Nephron progenitor cell (in vitro differentiated cells): Measurements from ENCODE around the gene ABCA9.

Experiments used
- DNase-seq: peaks from one replicate; pipeline ENCODE4 v3.0.0; 2021
- H3K27ac Mint-ChIP-seq: 2 replicates; pipeline ENCODE4 v1.8.0; 2021; ENCODE audit warnings: mild to moderate bottlenecking, moderate library complexity, mixed read lengths
- H3K27me3 Mint-ChIP-seq: 2 replicates; pipeline ENCODE4 v1.8.0; 2021; ENCODE audit warnings: mild to moderate bottlenecking, low read depth, mixed read lengths; ENCODE audit not compliant: poor library complexity
- H3K36me3 Mint-ChIP-seq: 2 replicates; pipeline ENCODE4 v1.8.0; 2021; ENCODE audit warnings: low read depth, mixed read lengths
- H3K4me1 Mint-ChIP-seq: 2 replicates; pipeline ENCODE4 v1.8.0; 2021; ENCODE audit warnings: mixed read lengths
- H3K4me3 Mint-ChIP-seq: 2 replicates; pipeline ENCODE4 v1.8.0; 2021; ENCODE audit warnings: mild to moderate bottlenecking, moderate library complexity, mixed read lengths
- H3K9me3 Mint-ChIP-seq: 2 replicates; pipeline ENCODE4 v1.8.0; 2021; ENCODE audit warnings: mild to moderate bottlenecking, moderate library complexity, mixed read lengths
- TF ChIP-seq, protein P1 (sequence below): fragments of 200-600 bp; sonication (generic); IDR thresholded peaks from 2 replicates; pipeline ENCODE4 v1.5.0; 2021; ENCODE audit warnings: antibody characterized with exemption

Gene ABCA9

DNA sequence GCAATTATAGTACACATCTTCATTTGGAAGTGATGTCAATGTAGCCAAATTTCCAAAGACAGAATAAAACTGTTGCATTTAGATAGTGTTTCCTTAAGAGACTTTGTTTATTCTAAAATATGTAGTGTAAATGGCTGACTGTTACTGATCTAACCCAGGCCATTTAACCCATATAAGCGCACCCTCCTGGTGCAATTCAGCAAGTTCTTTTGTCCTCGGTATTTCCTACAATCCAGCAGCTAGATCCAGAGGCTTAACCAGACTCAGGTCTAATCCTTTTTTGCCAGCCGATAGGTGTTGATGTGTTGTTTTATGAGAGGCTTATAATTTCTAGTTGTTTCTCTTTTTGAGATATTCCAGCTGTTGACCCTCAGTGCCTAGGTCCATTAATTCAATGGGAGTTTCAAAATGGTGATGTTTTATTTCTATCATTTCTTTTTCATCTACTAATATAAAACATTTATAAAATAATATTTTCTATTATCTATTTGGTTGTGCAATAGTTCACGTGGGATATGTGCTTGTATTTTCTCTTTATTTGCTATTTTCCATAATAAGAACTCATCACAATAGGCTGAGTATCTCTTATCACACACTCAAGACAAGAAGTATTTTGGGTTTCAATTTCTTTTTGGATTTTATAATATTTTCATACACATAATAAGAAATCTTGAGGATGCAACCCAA, 14.5 kb downstream of the ABCA9 start:
- DNase-seq = no peak
- H3K9me3 Mint-ChIP-seq = peaks cover 22% of the 10 kb centered on the region
- peaks cover 10% of the 10 kb centered on the region for H3K36me3 Mint-ChIP-seq
- H3K27ac Mint-ChIP-seq = no peak overlapping the region
- TF ChIP-seq, protein P1, sequence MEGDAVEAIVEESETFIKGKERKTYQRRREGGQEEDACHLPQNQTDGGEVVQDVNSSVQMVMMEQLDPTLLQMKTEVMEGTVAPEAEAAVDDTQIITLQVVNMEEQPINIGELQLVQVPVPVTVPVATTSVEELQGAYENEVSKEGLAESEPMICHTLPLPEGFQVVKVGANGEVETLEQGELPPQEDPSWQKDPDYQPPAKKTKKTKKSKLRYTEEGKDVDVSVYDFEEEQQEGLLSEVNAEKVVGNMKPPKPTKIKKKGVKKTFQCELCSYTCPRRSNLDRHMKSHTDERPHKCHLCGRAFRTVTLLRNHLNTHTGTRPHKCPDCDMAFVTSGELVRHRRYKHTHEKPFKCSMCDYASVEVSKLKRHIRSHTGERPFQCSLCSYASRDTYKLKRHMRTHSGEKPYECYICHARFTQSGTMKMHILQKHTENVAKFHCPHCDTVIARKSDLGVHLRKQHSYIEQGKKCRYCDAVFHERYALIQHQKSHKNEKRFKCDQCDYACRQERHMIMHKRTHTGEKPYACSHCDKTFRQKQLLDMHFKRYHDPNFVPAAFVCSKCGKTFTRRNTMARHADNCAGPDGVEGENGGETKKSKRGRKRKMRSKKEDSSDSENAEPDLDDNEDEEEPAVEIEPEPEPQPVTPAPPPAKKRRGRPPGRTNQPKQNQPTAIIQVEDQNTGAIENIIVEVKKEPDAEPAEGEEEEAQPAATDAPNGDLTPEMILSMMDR = no peak
- peaks cover 14% of the 10 kb centered on the region for H3K4me1 Mint-ChIP-seq
- H3K4me3 Mint-ChIP-seq = no peak overlapping the region
- no peaks in the 10 kb centered on the region for H3K27me3 Mint-ChIP-seq

DNA sequence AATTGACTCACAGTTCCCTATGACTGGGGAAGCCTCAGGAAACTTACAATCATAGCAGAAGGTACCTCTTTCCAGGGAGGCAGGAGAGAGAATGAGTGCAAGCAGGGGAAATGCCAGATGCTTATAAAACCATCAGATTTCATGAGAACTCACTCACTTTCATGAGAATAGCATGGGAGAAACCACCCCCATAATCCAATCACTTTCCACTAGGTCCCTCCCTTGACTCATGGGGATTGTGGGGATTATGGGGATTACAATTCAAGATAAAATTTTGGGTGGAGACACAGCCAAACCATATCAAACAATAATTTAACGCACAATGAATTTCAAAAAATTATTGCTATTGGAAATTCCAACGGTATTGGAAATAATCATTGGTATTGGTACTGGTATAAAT, 15.1 kb downstream of the ABCA9 start:
- no peak for DNase-seq
- TF ChIP-seq, protein P1 = no peak
- no peak overlapping the region for H3K4me3 Mint-ChIP-seq
- H3K27me3 Mint-ChIP-seq = no peaks in the 10 kb centered on the region
- no peak overlapping the region for H3K27ac Mint-ChIP-seq
- H3K4me1 Mint-ChIP-seq = peaks cover 14% of the 10 kb centered on the region
- peaks cover 10% of the 10 kb centered on the region for H3K36me3 Mint-ChIP-seq
- H3K9me3 Mint-ChIP-seq = peaks cover 22% of the 10 kb centered on the region

DNA sequence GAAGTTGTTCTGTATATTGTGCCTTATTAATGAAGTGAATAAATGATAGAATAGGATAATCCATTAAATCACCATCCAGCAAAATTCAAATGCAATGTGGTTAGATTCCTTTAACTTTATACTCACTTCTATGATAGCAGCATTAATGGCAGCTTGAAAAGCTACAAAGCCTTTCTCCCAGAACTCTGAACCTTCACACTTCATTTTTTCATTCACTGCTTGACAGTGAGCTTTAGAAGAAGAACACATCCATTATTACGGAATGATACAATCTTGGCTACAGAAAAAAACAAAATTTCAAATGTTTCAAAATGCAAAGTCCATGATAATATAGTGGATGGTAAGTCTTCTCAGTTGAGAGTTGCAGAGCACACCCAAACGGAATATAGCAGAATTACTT, 16.4 kb downstream of the ABCA9 start:
- TF ChIP-seq, protein P1 = no peak
- peaks cover 10% of the 10 kb centered on the region for H3K36me3 Mint-ChIP-seq
- H3K4me1 Mint-ChIP-seq = peaks cover 14% of the 10 kb centered on the region
- DNase-seq = no peak
- H3K27me3 Mint-ChIP-seq = no peaks in the 10 kb centered on the region
- H3K4me3 Mint-ChIP-seq = no peak overlapping the region
- H3K27ac Mint-ChIP-seq = no peak overlapping the region
- H3K9me3 Mint-ChIP-seq = peaks cover 27% of the 10 kb centered on the region

DNA sequence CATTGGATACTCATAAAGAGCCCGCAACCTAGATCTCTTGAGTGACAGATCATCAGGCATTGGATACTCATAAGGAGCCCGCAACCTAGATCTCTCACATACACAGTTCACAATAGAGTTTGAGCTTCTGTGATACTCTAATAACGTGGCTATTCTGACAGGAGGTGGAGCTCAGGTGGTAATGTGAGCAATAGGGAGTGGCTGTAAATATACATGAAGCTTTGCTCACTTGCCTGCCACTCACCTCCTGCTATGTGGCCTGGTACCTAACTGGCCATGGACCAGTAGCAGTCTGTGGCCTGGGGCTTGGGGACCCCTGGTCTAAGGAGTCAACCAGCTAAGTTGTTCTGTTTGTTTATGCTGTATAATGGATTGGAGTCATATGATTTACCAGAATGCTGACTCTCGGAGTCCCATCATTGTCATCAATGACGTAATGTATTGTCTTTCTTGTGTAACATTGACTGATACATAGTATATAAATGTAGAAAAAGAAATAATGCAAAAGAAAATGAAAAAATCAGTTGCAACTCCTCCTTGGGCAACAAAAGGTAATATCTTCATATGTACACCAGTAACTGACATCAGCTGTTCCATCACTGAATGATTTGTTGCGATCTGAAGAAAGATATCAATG, 17.5 kb downstream of the ABCA9 start:
- DNase-seq = no peak
- Mint-ChIP-seq H3K4me3 (no peak overlapping the region), H3K27me3 (no peaks in the 10 kb centered on the region), H3K9me3 (peaks cover 24% of the 10 kb centered on the region), H3K36me3 (peaks cover 10% of the 10 kb centered on the region), H3K27ac (no peak overlapping the region), H3K4me1 (peaks cover 13% of the 10 kb centered on the region)
- TF ChIP-seq, protein P1 = no peak

DNA sequence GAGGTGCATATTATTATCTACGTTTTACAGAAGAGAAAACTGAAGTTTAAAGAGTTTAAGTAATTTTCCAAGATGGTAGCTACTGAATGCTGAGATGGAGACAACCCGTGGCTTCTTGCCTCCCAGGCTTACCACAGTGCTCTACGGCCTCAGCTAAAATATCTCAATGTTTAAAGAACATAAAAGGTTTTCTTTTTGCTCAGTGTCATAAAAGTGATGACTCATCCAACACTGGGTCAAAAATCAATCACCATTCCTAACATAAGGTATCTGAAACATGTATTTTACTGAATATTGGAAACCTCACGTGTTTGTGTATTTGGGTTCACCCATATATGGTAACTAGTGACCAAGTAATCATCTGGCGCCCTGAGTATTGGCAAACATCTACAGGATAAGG, 18.4 kb downstream of the ABCA9 start:
- DNase-seq = no peak
- no peak overlapping the region for H3K27ac Mint-ChIP-seq
- peaks cover 24% of the 10 kb centered on the region for H3K9me3 Mint-ChIP-seq
- H3K27me3 Mint-ChIP-seq = no peaks in the 10 kb centered on the region
- TF ChIP-seq, protein P1 = no peak
- H3K4me1 Mint-ChIP-seq = peaks cover 4% of the 10 kb centered on the region
- no peak overlapping the region for H3K4me3 Mint-ChIP-seq
- H3K36me3 Mint-ChIP-seq = peaks cover 2% of the 10 kb centered on the region

DNA sequence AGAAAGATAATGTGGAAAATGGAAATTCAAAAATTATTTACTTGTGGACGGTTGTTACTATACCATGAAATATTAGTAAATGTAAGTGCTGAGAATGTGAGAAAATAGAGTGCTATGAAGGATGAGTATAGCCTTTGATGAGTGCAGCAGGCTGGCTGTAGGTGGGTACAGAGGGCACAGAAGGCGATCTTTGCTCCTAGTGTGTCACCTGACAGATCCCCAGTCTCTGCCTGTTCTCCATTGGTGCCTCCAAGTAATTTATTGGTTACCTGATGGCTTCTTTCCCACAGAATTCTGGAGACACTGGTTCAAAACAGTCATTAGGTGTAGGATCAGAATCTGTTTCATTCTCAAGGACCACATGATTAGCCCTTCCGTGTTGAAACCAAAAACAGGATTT, 28.9 kb downstream of the ABCA9 start:
- TF ChIP-seq, protein P1 = no peak
- Mint-ChIP-seq H3K27ac (no peak overlapping the region), H3K27me3 (no peaks in the 10 kb centered on the region), H3K9me3 (peaks cover 13% of the 10 kb centered on the region), H3K36me3 (peaks cover 4% of the 10 kb centered on the region), H3K4me3 (no peak overlapping the region), H3K4me1 (peaks cover 6% of the 10 kb centered on the region)
- DNase-seq = no peak
